Measurements from ENCODE around the gene CROCC.

- TF ChIP-seq CTCF (conservative IDR thresholded peaks at IDR 0.05; ENCODE audit: low read depth, low read length): no peak
- no peak for TF ChIP-seq EZH2 (IDR thresholded peaks at IDR 0.05; ENCODE audit: borderline replicate concordance, low read depth, low read length, poor library complexity, severe bottlenecking)
Observed at GRCh38 chr1:16922466-16922865, 735 bp downstream of the CROCC start.
